HG03064 (cell line): ENCODE measurements around the gene EVX2.

Experiments
- ATAC-seq: cut with Tn5 transposase; IDR thresholded peaks from one replicate; pipeline ENCODE4 v1.9.1; 2021; ENCODE audit warnings: low read depth; ENCODE audit not compliant: unreplicated experiment

The EVX2 gene

GRCh38 chr2:176071330-176072291 lies 12.2 kb downstream of the EVX2 start:
- ATAC-seq: no peak

GRCh38 chr2:176068419-176068832 lies 15.3 kb downstream of the EVX2 start:
- no peak for ATAC-seq

GRCh38 chr2:176067589-176068418 lies 16.0 kb downstream of the EVX2 start:
- ATAC-seq: no peak

- no peak for ATAC-seq
Observed at GRCh38 chr2:176066645-176067588, 16.8 kb downstream of the EVX2 start.

GRCh38 chr2:176063958-176064357 lies 19.8 kb downstream of the EVX2 start:
- no peak for ATAC-seq

GRCh38 chr2:176056406-176056805 lies 27.4 kb downstream of the EVX2 start:
- no peak for ATAC-seq

GRCh38 chr2:176039375-176039774 lies 44.4 kb downstream of the EVX2 start:
- no peak for ATAC-seq

- no peak for ATAC-seq
Observed at GRCh38 chr2:176038694-176039093, 45.1 kb downstream of the EVX2 start.

- no peak for ATAC-seq
Observed at GRCh38 chr2:176035013-176035691, 48.6 kb downstream of the EVX2 start.

GRCh38 chr2:176027806-176028205 lies 56.0 kb downstream of the EVX2 start:
- ATAC-seq: no peak
